ENCODE results near the gene WDPCP. TPM values are rescaled to one million over a fixed set of nuclear protein-coding genes. Genes with fewer than 3 reads are reported as not detected.

Gene WDPCP
- total and polyA plus RNA-seq, 2 of the 4 experiments (the other 2 are of a cell fraction): 2.2 to 10.2 TPM

GRCh38 chr2:63399156-63399555, 189.1 kb downstream of the WDPCP start:
- Histone ChIP-seq H3K4me3 (ENCODE audit: insufficient read depth, low read depth, low read length) (no peak overlapping the region), H3K27ac (ENCODE audit: insufficient read depth, low read length) (no peak overlapping the region), H2BK20ac (ENCODE audit: low read depth, low read length) (no peak overlapping the region), H3K9me3 (ENCODE audit: control insufficient read depth, insufficient read depth, low read length) (no peaks in the 10 kb centered on the region), H3K79me1 (ENCODE audit: low read depth in 1 of 2, low read length in 2 of 2) (no peaks in the 10 kb centered on the region), H3K4me1 (ENCODE audit: control insufficient read depth, insufficient read depth, low read length) (no peaks in the 10 kb centered on the region), H4K5ac (ENCODE audit: low read depth, low read length) (no peak overlapping the region), H3K4me2 (ENCODE audit: low read depth, low read length) (no peak overlapping the region), H4K20me1 (ENCODE audit: insufficient read depth, low read length) (no peaks in the 10 kb centered on the region), H2AK9ac (replicated peaks; ENCODE audit: low read depth, low read length, poor library complexity) (no peak overlapping the region), H2BK5ac (ENCODE audit: low read depth, low read length, poor library complexity, severe bottlenecking) (no peak overlapping the region), H3K4ac (ENCODE audit: low read depth, low read length) (no peak overlapping the region), H2BK120ac (ENCODE audit: low read depth, low read length) (no peak overlapping the region), H4K91ac (ENCODE audit: insufficient read depth, low read depth, low read length) (no peak overlapping the region), H3K9ac (ENCODE audit: low read depth, low read length) (no peak overlapping the region), H3K56ac (ENCODE audit: extremely low read depth, insufficient read depth, low read length) (no peak overlapping the region), H4K8ac (ENCODE audit: low read depth in 2 of 2, low read length in 2 of 2) (no peak overlapping the region), H2AFZ (replicated peaks; ENCODE audit: low read length, poor library complexity) (no peak overlapping the region), H2AK5ac (ENCODE audit: low read depth, low read length) (no peak overlapping the region), H3K14ac (replicated peaks; ENCODE audit: low read depth, low read length) (no peak overlapping the region), H2BK15ac (ENCODE audit: low read depth, low read length) (no peak overlapping the region), H3K23ac (ENCODE audit: low read depth, low read length) (no peak overlapping the region), H3K36me3 (ENCODE audit: control insufficient read depth, insufficient read depth, low read length) (no peaks in the 10 kb centered on the region), H3K9me1 (ENCODE audit: insufficient read depth, low read length) (no peaks in the 10 kb centered on the region), H3K18ac (ENCODE audit: low read depth, low read length) (no peak overlapping the region), H3K27me3 (ENCODE audit: control insufficient read depth, insufficient read depth, low read length) (no peaks in the 10 kb centered on the region)
- dilution Hi-C loops (cut with HindIII; ENCODE audit: low sequenced_read_pairs, unreplicated experiment): no loop called here
- ChIA-PET CTCF (no interaction called here), POLR2A (ENCODE audit: unreplicated experiment) (no interaction called here)
- DNase-seq (no peak), ATAC-seq (ENCODE audit: low read depth) (no peak)
- in situ Hi-C loops (cut with MboI; ENCODE audit: low sequenced_read_pairs): no loop called here
- TF ChIP-seq NFE2L2 (IDR thresholded peaks at IDR 0.05; ENCODE audit: low read depth, low read length) (no peak), MAZ (IDR thresholded peaks at IDR 0.05; ENCODE audit: borderline replicate concordance, low read depth, low read length) (no peak), USF2 (IDR thresholded peaks at IDR 0.05; ENCODE audit: low read depth, low read length) (no peak), RFX5 (IDR thresholded peaks at IDR 0.05; ENCODE audit: low read depth, low read length) (no peak), FOS (IDR thresholded peaks at IDR 0.05; ENCODE audit: low read depth, low read length) (no peak), BHLHE40 (IDR thresholded peaks at IDR 0.05; ENCODE audit: low read depth, low read length) (no peak), CHD1 (IDR thresholded peaks at IDR 0.05; ENCODE audit: low read depth, low read length) (no peak), RCOR1 (IDR thresholded peaks at IDR 0.05; ENCODE audit: insufficient replicate concordance, low read length) (no peak), MAFK (IDR thresholded peaks at IDR 0.05; ENCODE audit: low read depth, low read length) (no peak), POLR2A (IDR thresholded peaks at IDR 0.05; ENCODE audit: low read depth, low read length) (no peak), CTCF (conservative IDR thresholded peaks at IDR 0.05; ENCODE audit: low read depth, low read length) (no peak), RAD21 (IDR thresholded peaks at IDR 0.05; ENCODE audit: low read length) (no peak), CEBPB (IDR thresholded peaks at IDR 0.05; ENCODE audit: low read depth, low read length) (no peak), SMC3 (IDR thresholded peaks at IDR 0.05; ENCODE audit: low read depth, low read length) (no peak), MXI1 (IDR thresholded peaks at IDR 0.05; ENCODE audit: borderline replicate concordance, low read depth, low read length) (no peak)
- TF ChIP-seq, protein P1, sequence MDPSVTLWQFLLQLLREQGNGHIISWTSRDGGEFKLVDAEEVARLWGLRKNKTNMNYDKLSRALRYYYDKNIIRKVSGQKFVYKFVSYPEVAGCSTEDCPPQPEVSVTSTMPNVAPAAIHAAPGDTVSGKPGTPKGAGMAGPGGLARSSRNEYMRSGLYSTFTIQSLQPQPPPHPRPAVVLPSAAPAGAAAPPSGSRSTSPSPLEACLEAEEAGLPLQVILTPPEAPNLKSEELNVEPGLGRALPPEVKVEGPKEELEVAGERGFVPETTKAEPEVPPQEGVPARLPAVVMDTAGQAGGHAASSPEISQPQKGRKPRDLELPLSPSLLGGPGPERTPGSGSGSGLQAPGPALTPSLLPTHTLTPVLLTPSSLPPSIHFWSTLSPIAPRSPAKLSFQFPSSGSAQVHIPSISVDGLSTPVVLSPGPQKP (IDR thresholded peaks at IDR 0.05; ENCODE audit: borderline replicate concordance, low read depth, low read length): no peak
- intact Hi-C loops (cut with micrococcal nuclease): no loop called here
- no TSS peak for BruUV-seq (replicated peaks)

All from IMR-90 (cell line).